Bladder microvascular endothelial cell (primary cell): Measurements from ENCODE around the gene TMEM168. TPM values are rescaled to one million over a fixed set of nuclear protein-coding genes. Genes with fewer than 3 reads are reported as not detected.

Experiments
- total RNA-seq: library from RNA; depleted of rRNA; stranded (reverse); fragments of >200 nt; gene quantifications from 2 replicates; pipeline ENCODE4 v1.2.3, GENCODE V29; 2014

TMEM168 gene
- total RNA-seq = 13.0 and 46.6 TPM in 2 replicates

GRCh38 chr7:112789817-112790585, at the start of gene TMEM168:
TMEM168 (minus strand) TSS chr7:112790393; CDS start chr7:112784825, 5,568 bp downstream.

